ENCODE measurements around the gene PFDN4.

PFDN4 gene

GRCh38 chr20:54167909-54168872 is 39.7 kb upstream of the PFDN4 start:
- H3K4ac ChIP-seq (ENCODE audit: low read depth in 1 of 2, low read length in 2 of 2): no peak overlapping the region
- H3K27me3 ChIP-seq (ENCODE audit: control insufficient read depth in 1 of 2, insufficient read depth in 1 of 2, low read length in 2 of 2): peaks cover 49 to 80% of the 10 kb centered on the region in 2 experiments
- no peak overlapping the region for H3K18ac ChIP-seq (ENCODE audit: low read depth in 1 of 2, low read length in 2 of 2)
- no peak overlapping the region for H2BK120ac ChIP-seq (ENCODE audit: low read depth, low read length)
- no peaks in the 10 kb centered on the region for H3K79me1 ChIP-seq (replicated peaks; ENCODE audit: low read length, poor library complexity, severe bottlenecking)
- WGBS: 76% methylated on average over 11 of the region's 11 CpGs
- no peak overlapping the region for H3K14ac ChIP-seq (ENCODE audit: low read length in 2 of 2)
- H2BK15ac ChIP-seq (ENCODE audit: low read depth, poor library complexity, severe bottlenecking): no peak overlapping the region
- H3K36me3 ChIP-seq (ENCODE audit: control insufficient read depth in 1 of 2, insufficient read depth in 2 of 2, low read depth in 1 of 2, low read length in 2 of 2): no peaks in the 10 kb centered on the region
- DNase-seq: no peak
- no peak overlapping the region for H2AFZ ChIP-seq (ENCODE audit: low read depth, low read length)
- H3K4me1 ChIP-seq (ENCODE audit: control insufficient read depth, insufficient read depth, low read depth, low read length): peaks cover 7% of the 10 kb centered on the region
- no peak overlapping the region for H3K23ac ChIP-seq (ENCODE audit: low read length in 2 of 2)
- no peak overlapping the region for H3K27ac ChIP-seq (ENCODE audit: low read length, poor library complexity, severe bottlenecking)
- H2BK5ac ChIP-seq (ENCODE audit: low read depth, low read length, poor library complexity, severe bottlenecking): no peak overlapping the region
- H2AK5ac ChIP-seq (ENCODE audit: low read length, severe bottlenecking): no peak overlapping the region
- H3K9ac ChIP-seq (ENCODE audit: low read length): no peak overlapping the region
- H3K4me3 ChIP-seq (ENCODE audit: insufficient read depth in 1 of 2, low read depth in 1 of 2, low read length in 2 of 2): no peak overlapping the region
- H3K9me3 ChIP-seq (ENCODE audit: control insufficient read depth, low read length): no peaks in the 10 kb centered on the region
- H3K4me2 ChIP-seq (ENCODE audit: low read length, poor library complexity, severe bottlenecking): no peak overlapping the region
- no peak overlapping the region for H2BK12ac ChIP-seq (ENCODE audit: low read length in 2 of 2)
- no peak overlapping the region for H4K8ac ChIP-seq (ENCODE audit: low read length)
- H4K91ac ChIP-seq (ENCODE audit: low read length): no peak overlapping the region

DNA sequence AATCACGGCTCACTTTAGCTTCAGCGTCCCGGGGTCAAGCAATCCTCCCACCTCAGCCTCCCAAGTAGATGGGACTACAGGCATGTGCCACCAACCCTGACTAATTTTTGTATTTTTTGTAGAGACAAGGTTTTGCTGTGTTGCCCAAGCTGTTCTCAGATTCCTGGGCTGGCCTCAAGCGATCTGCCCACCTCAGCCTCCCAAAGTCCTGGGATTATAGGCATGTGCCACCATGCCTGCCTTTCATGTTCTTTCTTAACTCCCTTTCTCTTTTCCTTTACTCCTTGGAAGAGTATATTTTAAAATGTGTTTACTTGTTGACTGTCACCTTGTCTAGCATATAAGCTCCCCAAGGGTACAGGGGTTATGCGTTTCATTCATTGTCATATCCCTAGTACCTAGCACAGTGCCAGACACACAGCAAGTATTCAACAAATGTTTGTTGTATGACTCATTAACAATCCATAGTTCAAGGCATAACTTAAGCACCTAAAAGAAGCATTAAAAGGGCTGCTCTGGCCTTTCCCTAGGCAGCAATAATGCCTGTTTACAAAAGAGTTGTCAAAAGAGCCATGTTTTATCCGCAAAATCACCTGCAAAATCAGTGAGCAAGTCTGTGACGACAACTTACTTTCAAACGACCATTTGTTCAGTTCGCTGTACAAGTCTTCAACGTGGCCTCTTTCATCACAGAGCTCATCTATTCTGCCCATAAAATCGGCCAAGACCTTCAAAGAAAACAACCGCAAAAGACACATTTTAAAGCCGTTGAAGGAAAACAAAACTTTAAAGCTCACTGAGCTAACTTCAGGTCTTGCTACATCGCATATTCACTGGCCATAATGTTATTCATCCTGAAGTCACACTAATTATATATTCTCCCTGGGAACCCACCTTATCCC is 38.7 kb upstream of the PFDN4 start:
- no peak overlapping the region for H2BK15ac ChIP-seq (ENCODE audit: low read depth, poor library complexity, severe bottlenecking)
- H3K79me1 ChIP-seq (replicated peaks; ENCODE audit: low read length, poor library complexity, severe bottlenecking): no peaks in the 10 kb centered on the region
- no peak overlapping the region for H3K4ac ChIP-seq (ENCODE audit: low read depth in 1 of 2, low read length in 2 of 2)
- H2BK5ac ChIP-seq (ENCODE audit: low read depth, low read length, poor library complexity, severe bottlenecking): no peak overlapping the region
- H3K27me3 ChIP-seq (ENCODE audit: control insufficient read depth in 1 of 2, insufficient read depth in 1 of 2, low read length in 2 of 2): peaks cover 58 to 83% of the 10 kb centered on the region in 2 experiments
- no peak overlapping the region for H4K91ac ChIP-seq (ENCODE audit: low read length)
- no peak overlapping the region for H3K4me2 ChIP-seq (ENCODE audit: low read length, poor library complexity, severe bottlenecking)
- no peaks in the 10 kb centered on the region for H3K36me3 ChIP-seq (ENCODE audit: control insufficient read depth in 1 of 2, insufficient read depth in 2 of 2, low read depth in 1 of 2, low read length in 2 of 2)
- WGBS: 79% methylated on average over 13 of the region's 14 CpGs
- DNase-seq: no peak
- peaks cover 18% of the 10 kb centered on the region for H3K4me1 ChIP-seq (ENCODE audit: control insufficient read depth, insufficient read depth, low read depth, low read length)
- H3K4me3 ChIP-seq (ENCODE audit: insufficient read depth in 1 of 2, low read depth in 1 of 2, low read length in 2 of 2): no peak overlapping the region
- H2BK120ac ChIP-seq (ENCODE audit: low read depth, low read length): no peak overlapping the region
- H3K18ac ChIP-seq (ENCODE audit: low read depth in 1 of 2, low read length in 2 of 2): no peak overlapping the region
- H2AK5ac ChIP-seq (ENCODE audit: low read length, severe bottlenecking): no peak overlapping the region
- H3K9ac ChIP-seq (ENCODE audit: low read length): no peak overlapping the region
- no peak overlapping the region for H2BK12ac ChIP-seq (ENCODE audit: low read length in 2 of 2)
- no peak overlapping the region for H3K14ac ChIP-seq (ENCODE audit: low read length in 2 of 2)
- no peak overlapping the region for H2AFZ ChIP-seq (ENCODE audit: low read depth, low read length)
- no peak overlapping the region for H4K8ac ChIP-seq (ENCODE audit: low read length)
- no peaks in the 10 kb centered on the region for H3K9me3 ChIP-seq (ENCODE audit: control insufficient read depth, low read length)
- no peak overlapping the region for H3K23ac ChIP-seq (ENCODE audit: low read length in 2 of 2)
- H3K27ac ChIP-seq (ENCODE audit: low read length, poor library complexity, severe bottlenecking): no peak overlapping the region

DNA sequence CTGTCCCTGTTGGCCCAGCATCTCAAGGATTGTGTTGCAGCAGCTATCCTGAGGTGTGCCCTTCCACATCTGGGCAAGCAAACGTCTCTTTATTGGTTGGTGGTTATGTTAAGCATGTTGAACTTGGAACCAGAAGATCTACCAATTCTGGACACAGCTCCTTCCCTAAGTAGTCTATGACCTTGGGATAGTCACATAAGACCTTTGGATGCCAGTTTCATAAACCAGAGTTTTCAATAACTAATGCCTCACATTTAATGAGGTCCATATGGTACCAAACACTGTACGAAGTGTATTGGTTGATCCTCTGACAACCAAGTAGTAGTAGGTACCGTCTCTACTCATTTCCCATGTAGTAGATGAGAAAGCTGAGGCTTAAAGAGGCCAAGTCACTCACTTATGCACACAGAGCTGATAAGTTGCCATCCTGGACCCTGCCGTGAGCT is 37.8 kb upstream of the PFDN4 start:
- Histone ChIP-seq H3K23ac (ENCODE audit: low read length in 2 of 2) (no peak overlapping the region), H3K18ac (ENCODE audit: low read depth in 1 of 2, low read length in 2 of 2) (no peak overlapping the region), H2BK15ac (ENCODE audit: low read depth, poor library complexity, severe bottlenecking) (no peak overlapping the region), H3K9ac (ENCODE audit: low read length) (no peak overlapping the region), H3K27ac (ENCODE audit: low read length, poor library complexity, severe bottlenecking) (no peak overlapping the region), H2BK120ac (ENCODE audit: low read depth, low read length) (no peak overlapping the region), H3K14ac (ENCODE audit: low read length in 2 of 2) (no peak overlapping the region), H3K4ac (ENCODE audit: low read depth in 1 of 2, low read length in 2 of 2) (no peak overlapping the region), H3K9me3 (ENCODE audit: control insufficient read depth, low read length) (no peaks in the 10 kb centered on the region), H2AFZ (ENCODE audit: low read depth, low read length) (no peak overlapping the region), H2AK5ac (ENCODE audit: low read length, severe bottlenecking) (no peak overlapping the region), H2BK5ac (ENCODE audit: low read depth, low read length, poor library complexity, severe bottlenecking) (no peak overlapping the region), H3K4me1 (ENCODE audit: control insufficient read depth, insufficient read depth, low read depth, low read length) (peaks cover 19% of the 10 kb centered on the region), H3K4me3 (ENCODE audit: insufficient read depth in 1 of 2, low read depth in 1 of 2, low read length in 2 of 2) (no peak overlapping the region), H3K27me3 (ENCODE audit: control insufficient read depth in 1 of 2, insufficient read depth in 1 of 2, low read length in 2 of 2) (peaks cover 66 to 88% of the 10 kb centered on the region in 2 experiments), H3K36me3 (ENCODE audit: control insufficient read depth in 1 of 2, insufficient read depth in 2 of 2, low read depth in 1 of 2, low read length in 2 of 2) (no peaks in the 10 kb centered on the region), H4K91ac (ENCODE audit: low read length) (no peak overlapping the region), H3K79me1 (replicated peaks; ENCODE audit: low read length, poor library complexity, severe bottlenecking) (no peaks in the 10 kb centered on the region), H4K8ac (ENCODE audit: low read length) (no peak overlapping the region), H2BK12ac (ENCODE audit: low read length in 2 of 2) (no peak overlapping the region), H3K4me2 (ENCODE audit: low read length, poor library complexity, severe bottlenecking) (no peak overlapping the region)
- DNase-seq: no peak
- 76% methylated on average over 4 of the region's 4 CpGs for WGBS

DNA sequence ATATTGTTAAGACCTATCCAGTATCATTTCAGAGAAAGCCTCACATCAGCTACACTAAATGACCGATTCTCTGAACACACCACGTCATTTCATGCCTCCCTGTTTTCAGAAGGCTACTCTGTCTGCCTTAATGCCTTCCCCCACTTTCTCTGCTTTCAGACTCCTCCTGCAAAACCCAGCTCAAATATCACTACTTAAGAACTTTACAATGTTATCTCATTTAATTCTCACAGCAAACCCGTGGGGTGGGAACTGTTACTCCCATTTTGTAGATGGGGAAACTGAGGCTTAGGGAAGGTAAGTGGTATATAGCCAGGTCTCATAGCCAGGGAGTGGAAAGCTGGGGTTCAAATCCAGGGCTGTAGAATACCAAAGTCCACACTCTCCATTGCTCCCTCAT is 36.9 kb upstream of the PFDN4 start:
- Histone ChIP-seq H3K9ac (ENCODE audit: low read length) (no peak overlapping the region), H3K27me3 (ENCODE audit: control insufficient read depth in 1 of 2, insufficient read depth in 1 of 2, low read length in 2 of 2) (peaks cover 66 to 84% of the 10 kb centered on the region in 2 experiments), H3K79me1 (replicated peaks; ENCODE audit: low read length, poor library complexity, severe bottlenecking) (no peaks in the 10 kb centered on the region), H2BK120ac (ENCODE audit: low read depth, low read length) (no peak overlapping the region), H3K4me1 (ENCODE audit: control insufficient read depth, insufficient read depth, low read depth, low read length) (peaks cover 19% of the 10 kb centered on the region), H2BK15ac (ENCODE audit: low read depth, poor library complexity, severe bottlenecking) (no peak overlapping the region), H2BK5ac (ENCODE audit: low read depth, low read length, poor library complexity, severe bottlenecking) (no peak overlapping the region), H3K9me3 (ENCODE audit: control insufficient read depth, low read length) (no peaks in the 10 kb centered on the region), H3K18ac (ENCODE audit: low read depth in 1 of 2, low read length in 2 of 2) (no peak overlapping the region), H3K27ac (ENCODE audit: low read length, poor library complexity, severe bottlenecking) (no peak overlapping the region), H2AK5ac (ENCODE audit: low read length, severe bottlenecking) (no peak overlapping the region), H4K91ac (ENCODE audit: low read length) (no peak overlapping the region), H3K4me3 (ENCODE audit: insufficient read depth in 1 of 2, low read depth in 1 of 2, low read length in 2 of 2) (no peak overlapping the region), H2AFZ (ENCODE audit: low read depth, low read length) (no peak overlapping the region), H4K8ac (ENCODE audit: low read length) (no peak overlapping the region), H3K23ac (ENCODE audit: low read length in 2 of 2) (no peak overlapping the region), H2BK12ac (ENCODE audit: low read length in 2 of 2) (no peak overlapping the region), H3K4me2 (ENCODE audit: low read length, poor library complexity, severe bottlenecking) (no peak overlapping the region), H3K36me3 (ENCODE audit: control insufficient read depth in 1 of 2, insufficient read depth in 2 of 2, low read depth in 1 of 2, low read length in 2 of 2) (no peaks in the 10 kb centered on the region), H3K14ac (ENCODE audit: low read length in 2 of 2) (no peak overlapping the region), H3K4ac (ENCODE audit: low read depth in 1 of 2, low read length in 2 of 2) (no peak overlapping the region)
- DNase-seq: no peak
- 79% methylated on average over 3 of the region's 3 CpGs for WGBS

Data from mesenchymal stem cell (in vitro differentiated cells and primary cell).